ENCODE data around the gene SLMAP.

Gene SLMAP

GRCh38 chr3:57903124-57903890 lies 147.2 kb downstream of the SLMAP start:
- Histone ChIP-seq H3K4me2 (ENCODE audit: low read length) (no peak overlapping the region), H3K14ac (ENCODE audit: low read length) (no peak overlapping the region), H2AFZ (ENCODE audit: insufficient read depth, low read length, poor library complexity) (no peak overlapping the region), H4K91ac (ENCODE audit: low read depth, low read length) (no peak overlapping the region), H3K4ac (ENCODE audit: low read depth, low read length) (no peak overlapping the region), H3K27ac (ENCODE audit: low read depth, low read length) (no peak overlapping the region), H3K79me1 (ENCODE audit: low read length) (no peaks in the 10 kb centered on the region), H2BK120ac (ENCODE audit: insufficient read depth, low read length, poor library complexity) (no peak overlapping the region), H4K12ac (ENCODE audit: low read depth, low read length) (no peak overlapping the region), H2BK5ac (ENCODE audit: low read depth, low read length, poor library complexity) (no peak overlapping the region), H3K23ac (ENCODE audit: low read length) (no peak overlapping the region), H3K4me3 (ENCODE audit: low read depth, low read length) (no peak overlapping the region), H3K79me2 (ENCODE audit: control insufficient read depth, insufficient read depth, low read length, poor library complexity) (no peaks in the 10 kb centered on the region), H3K18ac (ENCODE audit: low read length) (no peak overlapping the region), H3K9me3 (ENCODE audit: insufficient read depth, low read depth, low read length) (no peaks in the 10 kb centered on the region), H3K36me3 (ENCODE audit: control insufficient read depth in 1 of 2, insufficient read depth in 2 of 2, low read length in 2 of 2) (peaks cover 2 to 5% of the 10 kb centered on the region in 2 experiments), H2AK5ac (ENCODE audit: low read length) (no peak overlapping the region), H4K8ac (ENCODE audit: low read depth, low read length) (no peak overlapping the region), H3K9ac (ENCODE audit: low read length) (no peak overlapping the region), H3K27me3 (ENCODE audit: insufficient read depth, low read length) (no peaks in the 10 kb centered on the region), H3K4me1 (ENCODE audit: control insufficient read depth in 1 of 2, insufficient read depth in 2 of 2, low read length in 2 of 2) (no peaks in the 10 kb centered on the region), H2BK12ac (ENCODE audit: low read length) (no peak overlapping the region)
- DNase-seq: no peak
- no CpG with 5 or more reads among the region's 3 CpGs for WGBS (ENCODE audit: extremely low coverage, insufficient coverage, insufficient read length)

GRCh38 chr3:57910990-57911389 lies 154.9 kb downstream of the SLMAP start:
- no peak overlapping the region for H4K91ac ChIP-seq (ENCODE audit: low read depth, low read length)
- no peaks in the 10 kb centered on the region for H3K4me1 ChIP-seq (ENCODE audit: control insufficient read depth in 1 of 2, insufficient read depth in 2 of 2, low read length in 2 of 2)
- H3K36me3 ChIP-seq (ENCODE audit: control insufficient read depth in 1 of 2, insufficient read depth in 2 of 2, low read length in 2 of 2): peaks cover 12% of the 10 kb centered on the region in 2 experiments
- H3K27ac ChIP-seq (ENCODE audit: low read depth, low read length): no peak overlapping the region
- no peak overlapping the region for H2BK120ac ChIP-seq (ENCODE audit: insufficient read depth, low read length, poor library complexity)
- no peak overlapping the region for H4K12ac ChIP-seq (ENCODE audit: low read depth, low read length)
- H3K23ac ChIP-seq (ENCODE audit: low read length): no peak overlapping the region
- no peak overlapping the region for H3K14ac ChIP-seq (ENCODE audit: low read length)
- H2AFZ ChIP-seq (ENCODE audit: insufficient read depth, low read length, poor library complexity): no peak overlapping the region
- no peak overlapping the region for H3K4me2 ChIP-seq (ENCODE audit: low read length)
- H3K9me3 ChIP-seq (ENCODE audit: insufficient read depth, low read depth, low read length): no peaks in the 10 kb centered on the region
- H2AK5ac ChIP-seq (ENCODE audit: low read length): no peak overlapping the region
- no peak overlapping the region for H3K4me3 ChIP-seq (ENCODE audit: low read depth, low read length)
- no peak overlapping the region for H3K18ac ChIP-seq (ENCODE audit: low read length)
- H4K8ac ChIP-seq (ENCODE audit: low read depth, low read length): no peak overlapping the region
- no peaks in the 10 kb centered on the region for H3K79me1 ChIP-seq (ENCODE audit: low read length)
- H3K4ac ChIP-seq (ENCODE audit: low read depth, low read length): no peak overlapping the region
- no peak for DNase-seq
- no peaks in the 10 kb centered on the region for H3K79me2 ChIP-seq (ENCODE audit: control insufficient read depth, insufficient read depth, low read length, poor library complexity)
- no peak overlapping the region for H2BK5ac ChIP-seq (ENCODE audit: low read depth, low read length, poor library complexity)
- no peaks in the 10 kb centered on the region for H3K27me3 ChIP-seq (ENCODE audit: insufficient read depth, low read length)
- no CpG with 5 or more reads among the region's 2 CpGs for WGBS (ENCODE audit: extremely low coverage, insufficient coverage, insufficient read length)
- no peak overlapping the region for H3K9ac ChIP-seq (ENCODE audit: low read length)
- no peak overlapping the region for H2BK12ac ChIP-seq (ENCODE audit: low read length)

GRCh38 chr3:57911593-57911992 lies 155.5 kb downstream of the SLMAP start:
- no peak overlapping the region for H3K4me3 ChIP-seq (ENCODE audit: low read depth, low read length)
- H3K27ac ChIP-seq (ENCODE audit: low read depth, low read length): no peak overlapping the region
- H2BK120ac ChIP-seq (ENCODE audit: insufficient read depth, low read length, poor library complexity): no peak overlapping the region
- H3K27me3 ChIP-seq (ENCODE audit: insufficient read depth, low read length): no peaks in the 10 kb centered on the region
- H4K91ac ChIP-seq (ENCODE audit: low read depth, low read length): no peak overlapping the region
- H3K36me3 ChIP-seq (ENCODE audit: control insufficient read depth in 1 of 2, insufficient read depth in 2 of 2, low read length in 2 of 2): peaks cover 12% of the 10 kb centered on the region in 2 experiments
- no peaks in the 10 kb centered on the region for H3K4me1 ChIP-seq (ENCODE audit: control insufficient read depth in 1 of 2, insufficient read depth in 2 of 2, low read length in 2 of 2)
- no peak overlapping the region for H4K12ac ChIP-seq (ENCODE audit: low read depth, low read length)
- H4K8ac ChIP-seq (ENCODE audit: low read depth, low read length): no peak overlapping the region
- H2AK5ac ChIP-seq (ENCODE audit: low read length): no peak overlapping the region
- no CpG with 5 or more reads among the region's 2 CpGs for WGBS (ENCODE audit: extremely low coverage, insufficient coverage, insufficient read length)
- H3K79me2 ChIP-seq (ENCODE audit: control insufficient read depth, insufficient read depth, low read length, poor library complexity): no peaks in the 10 kb centered on the region
- no peak overlapping the region for H3K9ac ChIP-seq (ENCODE audit: low read length)
- H3K18ac ChIP-seq (ENCODE audit: low read length): no peak overlapping the region
- H3K4me2 ChIP-seq (ENCODE audit: low read length): no peak overlapping the region
- no peak overlapping the region for H3K4ac ChIP-seq (ENCODE audit: low read depth, low read length)
- peak in 1 of 2 donors; percentile 41 for DNase-seq
- no peak overlapping the region for H2AFZ ChIP-seq (ENCODE audit: insufficient read depth, low read length, poor library complexity)
- H3K9me3 ChIP-seq (ENCODE audit: insufficient read depth, low read depth, low read length): no peaks in the 10 kb centered on the region
- H2BK12ac ChIP-seq (ENCODE audit: low read length): no peak overlapping the region
- no peak overlapping the region for H3K23ac ChIP-seq (ENCODE audit: low read length)
- no peaks in the 10 kb centered on the region for H3K79me1 ChIP-seq (ENCODE audit: low read length)
- no peak overlapping the region for H2BK5ac ChIP-seq (ENCODE audit: low read depth, low read length, poor library complexity)
- H3K14ac ChIP-seq (ENCODE audit: low read length): no peak overlapping the region

GRCh38 chr3:57917601-57918000 lies 161.5 kb downstream of the SLMAP start:
- no CpG with 5 or more reads among the region's 1 CpG for WGBS (ENCODE audit: extremely low coverage, insufficient coverage, insufficient read length)
- Histone ChIP-seq H3K4me3 (ENCODE audit: low read depth, low read length) (no peak overlapping the region), H3K9ac (ENCODE audit: low read length) (no peak overlapping the region), H3K9me3 (ENCODE audit: insufficient read depth, low read depth, low read length) (no peaks in the 10 kb centered on the region), H3K79me2 (ENCODE audit: control insufficient read depth, insufficient read depth, low read length, poor library complexity) (no peaks in the 10 kb centered on the region), H3K14ac (ENCODE audit: low read length) (no peak overlapping the region), H4K12ac (ENCODE audit: low read depth, low read length) (no peak overlapping the region), H3K4ac (ENCODE audit: low read depth, low read length) (no peak overlapping the region), H3K79me1 (ENCODE audit: low read length) (no peaks in the 10 kb centered on the region), H4K91ac (ENCODE audit: low read depth, low read length) (no peak overlapping the region), H2AFZ (ENCODE audit: insufficient read depth, low read length, poor library complexity) (no peak overlapping the region), H3K23ac (ENCODE audit: low read length) (no peak overlapping the region), H3K27ac (ENCODE audit: low read depth, low read length) (no peak overlapping the region), H4K8ac (ENCODE audit: low read depth, low read length) (no peak overlapping the region), H2BK120ac (ENCODE audit: insufficient read depth, low read length, poor library complexity) (no peak overlapping the region), H3K4me2 (ENCODE audit: low read length) (no peak overlapping the region), H2AK5ac (ENCODE audit: low read length) (no peak overlapping the region), H3K36me3 (ENCODE audit: control insufficient read depth in 1 of 2, insufficient read depth in 2 of 2, low read length in 2 of 2) (peaks cover 10 to 16% of the 10 kb centered on the region in 2 experiments), H2BK12ac (ENCODE audit: low read length) (no peak overlapping the region), H3K27me3 (ENCODE audit: insufficient read depth, low read length) (no peaks in the 10 kb centered on the region), H3K4me1 (ENCODE audit: control insufficient read depth in 1 of 2, insufficient read depth in 2 of 2, low read length in 2 of 2) (no peaks in the 10 kb centered on the region), H2BK5ac (ENCODE audit: low read depth, low read length, poor library complexity) (no peak overlapping the region), H3K18ac (ENCODE audit: low read length) (no peak overlapping the region)
- DNase-seq: no peak
